K562 (cell line): ENCODE data around the gene MED31. TPM values are rescaled to one million over a fixed set of nuclear protein-coding genes. Genes with fewer than 3 reads are reported as not detected.

Experiments used
- ATF2 ChIP-seq: sonication (generic); formaldehyde crosslinking; IDR thresholded peaks from 2 replicates; pipeline ENCODE4 v1.8.1; 2022; ENCODE audit warnings: missing genetic modification reagents
- MCM7 ChIP-seq, 2 experiments: fragments of 450-650 bp; IDR thresholded peaks; 2 replicates each; pipeline ENCODE4 v1.6.1; 2016 to 2018
- TAF9B ChIP-seq: fragments of 450-650 bp; IDR thresholded peaks from 2 replicates; pipeline ENCODE4 v1.6.1; 2018; ENCODE audit warnings: mild to moderate bottlenecking; ENCODE audit not compliant: partially characterized antibody
- TGIF2 ChIP-seq: sonication (generic); formaldehyde crosslinking; IDR thresholded peaks from 2 replicates; pipeline ENCODE4 v1.8.1; 2022; ENCODE audit warnings: mild to moderate bottlenecking, missing genetic modification reagents, moderate library complexity
- ZNF436 ChIP-seq: fragments of 250-450, 450-650 bp; sonication (Bioruptor Pico); formaldehyde crosslinking; IDR thresholded peaks from 2 replicates; pipeline ENCODE4 v1.7.0; 2020; ENCODE audit warnings: mild to moderate bottlenecking
- ZNF561 ChIP-seq: fragments of 450-650 bp; formaldehyde crosslinking; conservative IDR thresholded peaks from 2 replicates; pipeline ENCODE4 v1.4.0; 2020; ENCODE audit warnings: mild to moderate bottlenecking, moderate library complexity
- ZNF79 ChIP-seq: fragments of 250-450 bp; sonication (Bioruptor Pico); IDR thresholded peaks from 2 replicates; pipeline ENCODE4 v1.4.0; 2020; ENCODE audit warnings: low read depth, mild to moderate bottlenecking, moderate library complexity
- polyA plus RNA-seq, 8 experiments: library from polyadenylated mRNA; depleted of rRNA in 4 of 8; stranded (reverse) in 5 of 8; unstranded in 3 of 8; fragments of >200 nt; fragmentation: Nextera tagmentation in 2 of 8; fragmentation: Illumina TruSeq in 1 of 8; extraction: Ambion mirVana in 2 of 8; extraction: Trizol in 1 of 8; gene quantifications; 2 replicates each; pipeline versions ENCODE4 v1.2.1 to v1.2.3, GENCODE V29; 2011 to 2014; ENCODE audit warnings: inconsistent platforms in 1 of 8, missing spikeins in 1 of 8
- total RNA-seq, 7 experiments: library from RNA; depleted of rRNA in 6 of 7; stranded (reverse); fragments of >200 nt in 6 of 7; fragmentation: Illumina TruSeq in 2 of 7; extraction: Trizol in 2 of 7; gene quantifications; 2 replicates each; pipeline versions ENCODE4 v1.2.1 to v1.2.3, GENCODE V29; 2011 to 2021; ENCODE audit warnings: low replicate concordance in 1 of 7
- TF ChIP-seq, protein P1 (sequence below): fragments of 250-450 bp; sonication (Bioruptor Pico); IDR thresholded peaks from 2 replicates; pipeline ENCODE4 v1.4.0; 2020; ENCODE audit warnings: mild to moderate bottlenecking, moderate library complexity, borderline replicate concordance

MED31 gene
- total and polyA plus RNA-seq, 9 of the 15 experiments (the other 6 are each of a cell fraction or from before 2014, with no cell fraction given), result 6.4 to 39.9 (median 14.6) TPM

DNA sequence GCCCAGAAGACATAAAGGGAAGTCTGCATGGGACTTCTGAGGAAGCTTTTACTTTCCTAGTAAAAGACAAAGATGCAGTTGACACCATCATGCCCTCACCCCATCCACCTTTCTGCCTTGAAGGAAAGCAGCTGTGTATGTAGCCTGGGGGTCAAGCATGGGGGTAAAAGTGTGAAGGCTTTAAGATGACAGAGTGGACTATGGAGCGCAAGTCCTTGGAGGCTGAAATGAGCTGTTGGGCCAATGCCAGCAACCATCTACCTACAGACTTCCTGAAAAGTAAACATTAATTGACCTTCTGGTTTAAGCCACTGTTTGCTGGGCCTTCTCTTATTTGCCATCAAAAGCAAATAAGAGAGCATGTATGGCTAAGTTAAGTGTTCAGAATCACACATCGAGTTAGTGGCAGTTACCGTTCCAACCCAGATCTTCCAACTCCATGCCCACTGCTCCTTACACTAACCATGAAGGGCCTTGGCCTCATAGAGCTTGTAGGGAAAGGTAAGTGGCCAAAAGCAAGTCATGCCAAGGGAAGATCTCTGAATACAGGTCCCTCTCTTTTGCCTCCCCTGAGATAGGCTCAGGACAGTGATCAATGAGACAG lies 31.8 kb upstream of the MED31 start (continued):
- TF ChIP-seq ZNF436 (CRISPR knock-in tag) (no peak), TGIF2 (CRISPR knock-in tag) (no peak), ZNF79 (CRISPR knock-in tag) (no peak), ZNF561 (no peak), MCM7 (IDR thresholded peaks at IDR 0.05) (no peak), TAF9B (no peak), ATF2 (no peak)
- TF ChIP-seq, protein P1, sequence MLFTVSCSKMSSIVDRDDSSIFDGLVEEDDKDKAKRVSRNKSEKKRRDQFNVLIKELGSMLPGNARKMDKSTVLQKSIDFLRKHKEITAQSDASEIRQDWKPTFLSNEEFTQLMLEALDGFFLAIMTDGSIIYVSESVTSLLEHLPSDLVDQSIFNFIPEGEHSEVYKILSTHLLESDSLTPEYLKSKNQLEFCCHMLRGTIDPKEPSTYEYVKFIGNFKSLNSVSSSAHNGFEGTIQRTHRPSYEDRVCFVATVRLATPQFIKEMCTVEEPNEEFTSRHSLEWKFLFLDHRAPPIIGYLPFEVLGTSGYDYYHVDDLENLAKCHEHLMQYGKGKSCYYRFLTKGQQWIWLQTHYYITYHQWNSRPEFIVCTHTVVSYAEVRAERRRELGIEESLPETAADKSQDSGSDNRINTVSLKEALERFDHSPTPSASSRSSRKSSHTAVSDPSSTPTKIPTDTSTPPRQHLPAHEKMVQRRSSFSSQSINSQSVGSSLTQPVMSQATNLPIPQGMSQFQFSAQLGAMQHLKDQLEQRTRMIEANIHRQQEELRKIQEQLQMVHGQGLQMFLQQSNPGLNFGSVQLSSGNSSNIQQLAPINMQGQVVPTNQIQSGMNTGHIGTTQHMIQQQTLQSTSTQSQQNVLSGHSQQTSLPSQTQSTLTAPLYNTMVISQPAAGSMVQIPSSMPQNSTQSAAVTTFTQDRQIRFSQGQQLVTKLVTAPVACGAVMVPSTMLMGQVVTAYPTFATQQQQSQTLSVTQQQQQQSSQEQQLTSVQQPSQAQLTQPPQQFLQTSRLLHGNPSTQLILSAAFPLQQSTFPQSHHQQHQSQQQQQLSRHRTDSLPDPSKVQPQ (CRISPR knock-in tag), result no peak
